ENCODE measurements around the gene SPNS2.
"Not testable (repeated sequence)": the region's sequence is repeated elsewhere in the genome, so short reads cannot be mapped to it uniquely, and the experiment has no call there.

Gene SPNS2

DNA sequence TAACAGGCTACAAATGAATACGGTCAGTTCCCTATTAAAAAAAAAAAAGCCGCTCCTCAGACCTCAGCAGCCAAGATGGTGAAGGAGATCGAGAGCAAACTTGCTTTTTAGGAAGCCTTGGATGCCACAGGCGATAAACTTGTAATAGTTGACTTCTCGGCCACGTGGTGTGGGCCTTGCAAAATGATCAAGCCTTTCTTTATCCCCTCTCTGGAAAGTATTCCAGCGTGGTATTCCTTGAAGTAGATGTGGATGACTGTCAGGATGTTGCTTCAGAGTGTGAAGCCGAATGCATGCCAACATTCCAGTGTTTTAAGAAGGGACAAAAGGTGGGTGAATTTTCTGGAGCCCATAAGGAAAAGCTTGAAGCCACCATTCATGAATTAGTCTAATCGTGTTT, 73.5 kb downstream of the SPNS2 start:
- no peak for DNase-seq (ENCODE audit: low spot score)

DNA sequence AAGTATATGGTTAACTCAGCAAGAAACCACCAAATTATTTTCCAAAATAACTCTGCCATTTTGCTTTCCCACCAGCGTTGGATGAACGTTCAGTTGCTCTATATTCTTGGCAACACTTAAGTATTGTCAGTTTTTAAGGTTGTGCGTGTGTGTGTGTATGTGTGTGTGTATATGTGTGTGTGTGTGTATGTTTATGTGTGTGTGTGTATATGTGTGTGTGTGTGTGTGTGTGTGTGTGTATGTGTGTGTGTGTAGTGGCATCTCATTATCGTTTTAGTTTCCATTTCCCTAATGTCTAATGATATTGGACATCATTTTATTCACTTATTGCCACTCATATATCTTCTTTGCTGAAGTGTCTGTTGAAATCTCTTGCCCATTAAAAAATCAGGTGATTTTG, 74.4 kb downstream of the SPNS2 start:
- DNase-seq (ENCODE audit: low spot score), result no peak

GRCh38 chr17:4573669-4574068, 75.0 kb downstream of the SPNS2 start:
- no peak for DNase-seq (ENCODE audit: low spot score)

DNA sequence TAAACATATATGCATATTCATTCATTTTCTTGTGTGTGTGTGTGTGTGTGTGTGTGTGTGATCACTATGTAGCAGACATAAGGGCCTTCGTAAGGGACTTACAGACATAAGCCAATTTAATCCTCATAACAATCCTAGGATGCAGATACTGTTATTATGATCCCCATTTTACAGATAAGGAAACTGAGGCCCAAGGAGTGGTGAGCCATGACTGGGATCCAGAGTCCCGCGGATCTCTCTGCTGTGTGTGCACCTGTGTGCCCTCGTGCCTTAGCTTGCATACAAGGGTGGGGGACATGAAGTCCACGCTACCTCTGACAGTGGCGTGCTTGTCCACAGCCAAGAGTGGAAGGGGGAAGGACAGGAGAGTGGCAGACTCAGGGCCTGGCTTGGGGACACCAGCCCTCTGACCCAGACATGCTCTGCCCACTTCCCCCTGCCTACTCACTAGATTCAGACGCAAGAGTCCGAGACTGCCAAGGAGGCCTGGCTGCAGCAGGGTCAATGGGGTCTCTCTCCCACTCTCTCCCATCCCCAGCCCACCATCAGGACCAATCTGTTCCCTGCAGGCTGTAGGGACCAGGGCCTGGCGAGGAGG, 75.9 kb downstream of the SPNS2 start:
- no peak for DNase-seq (ENCODE audit: low spot score)

DNA sequence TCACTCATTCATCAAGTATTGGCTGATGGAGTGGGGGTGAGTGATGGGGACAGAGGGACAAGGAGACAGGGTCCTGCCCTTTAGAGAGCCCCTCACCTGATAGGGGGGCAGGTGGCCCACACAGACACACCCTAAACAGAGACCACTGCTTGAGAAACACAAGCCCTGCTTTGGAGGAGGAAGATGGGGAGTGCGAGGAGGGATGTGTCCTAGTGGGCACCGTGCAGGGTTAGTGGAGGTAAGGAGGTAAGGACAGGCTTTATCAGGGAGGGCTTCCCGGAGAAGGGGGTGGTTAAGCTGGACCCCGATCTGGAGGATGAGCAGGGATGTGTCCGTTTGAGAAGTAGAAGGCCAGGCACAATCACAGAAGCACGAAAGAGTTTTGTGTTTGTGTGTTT, 77.5 kb downstream of the SPNS2 start:
- DNase-seq (ENCODE audit: low spot score), result no peak

- no peak for DNase-seq (ENCODE audit: low spot score)
Observed at GRCh38 chr17:4576729-4577322, 78.1 kb downstream of the SPNS2 start.

DNA sequence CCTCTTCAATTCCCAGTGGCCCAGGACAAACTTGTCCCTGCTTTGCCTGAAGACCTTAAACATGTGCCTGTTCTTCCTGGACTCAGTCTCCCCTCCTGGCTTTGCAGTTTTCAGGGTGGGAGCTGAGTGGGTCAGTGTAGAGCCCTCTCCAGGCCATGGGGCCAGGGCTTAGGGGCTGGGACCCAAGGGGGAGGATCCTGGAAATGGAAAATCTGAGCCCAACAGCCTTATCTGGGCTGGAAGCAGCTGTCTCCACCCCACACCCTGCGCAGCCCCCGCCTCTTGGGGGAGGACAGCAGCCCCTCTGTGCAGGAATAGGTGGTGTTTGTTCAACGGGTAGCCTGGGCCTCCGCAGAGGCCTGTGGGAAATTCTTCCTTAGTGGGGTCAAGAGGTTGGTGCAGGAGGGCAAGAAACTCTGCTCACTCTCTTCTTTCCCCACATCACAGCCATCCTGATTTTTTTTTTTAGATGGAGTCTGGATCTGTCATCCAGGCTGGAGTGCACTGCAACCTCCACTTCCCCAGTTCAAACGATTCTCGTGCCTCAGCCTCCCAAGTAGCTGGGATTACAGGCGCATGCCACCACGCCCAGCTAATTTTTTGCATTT, 78.8 kb downstream of the SPNS2 start:
- DNase-seq (ENCODE audit: low spot score), result no peak

DNA sequence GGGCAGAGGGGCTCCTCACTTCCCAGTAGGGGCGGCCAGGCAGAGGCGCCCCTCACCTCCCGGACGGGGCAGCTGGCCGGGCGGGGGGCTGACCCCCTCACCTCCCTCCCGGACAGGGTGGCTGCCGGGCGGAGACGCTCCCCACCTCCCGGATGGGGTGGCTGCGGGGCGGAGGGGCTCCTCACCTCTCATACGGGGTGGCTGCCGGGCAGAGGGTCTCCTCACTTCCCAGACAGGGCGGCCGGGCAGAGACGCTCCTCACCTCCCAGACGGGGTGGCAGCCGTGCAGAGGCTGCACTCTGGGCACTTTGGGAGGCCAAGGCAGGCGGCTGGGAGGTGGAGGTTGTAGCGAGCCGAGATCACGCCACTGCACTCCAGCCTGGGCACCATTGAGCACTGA, 79.7 kb downstream of the SPNS2 start:
- not testable (repeated sequence) for DNase-seq (ENCODE audit: low spot score)

- DNase-seq (ENCODE audit: low spot score), result no peak
Observed at GRCh38 chr17:4579678-4580077, 81.0 kb downstream of the SPNS2 start.

GRCh38 chr17:4580291-4580690, 81.6 kb downstream of the SPNS2 start:
- no peak for DNase-seq (ENCODE audit: low spot score)

DNA sequence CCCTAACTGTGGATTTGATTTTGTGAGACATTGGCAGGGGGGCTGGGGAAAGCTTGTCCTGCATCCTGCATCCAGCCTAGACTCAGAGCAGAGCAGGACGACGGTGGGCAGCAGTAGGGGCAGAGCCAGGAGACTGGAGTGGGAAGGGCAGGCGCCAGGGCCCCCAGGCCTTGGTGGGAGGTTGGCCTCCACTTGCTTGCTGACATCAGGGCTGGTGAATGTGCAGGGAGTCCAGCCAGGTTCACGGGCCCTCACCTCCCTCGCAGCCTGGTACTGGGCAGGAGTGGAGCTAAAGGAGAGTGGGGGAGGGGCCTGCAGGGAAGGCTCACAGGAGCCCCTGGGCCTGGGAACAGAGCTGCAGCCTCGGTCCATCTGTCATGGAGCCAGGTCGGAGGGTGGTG, 83.4 kb downstream of the SPNS2 start:
- no peak for DNase-seq (ENCODE audit: low spot score)

DNA sequence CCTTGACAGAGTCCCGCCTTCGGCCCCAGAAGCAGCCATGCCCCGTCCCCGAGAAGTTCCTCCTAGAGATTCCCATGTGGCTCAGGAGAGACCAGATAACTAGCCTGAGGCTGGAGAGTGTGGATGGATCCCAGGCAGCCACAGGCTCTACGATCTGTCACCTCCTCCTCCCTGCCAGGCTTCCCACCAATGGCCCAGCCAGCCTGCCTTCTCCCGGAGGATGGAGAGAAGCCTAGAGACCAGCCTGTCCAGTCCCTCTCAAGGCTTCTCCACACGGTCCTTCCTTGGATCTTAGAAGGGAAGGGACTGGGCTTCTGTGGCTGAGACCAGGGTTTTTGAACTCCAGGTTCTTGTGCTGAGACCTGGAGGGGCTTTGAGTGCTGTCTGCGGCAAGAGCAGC, 84.0 kb downstream of the SPNS2 start:
- no peak for DNase-seq (ENCODE audit: low spot score)

GRCh38 chr17:4583206-4583605, 84.5 kb downstream of the SPNS2 start:
- DNase-seq (ENCODE audit: low spot score), result no peak

DNA sequence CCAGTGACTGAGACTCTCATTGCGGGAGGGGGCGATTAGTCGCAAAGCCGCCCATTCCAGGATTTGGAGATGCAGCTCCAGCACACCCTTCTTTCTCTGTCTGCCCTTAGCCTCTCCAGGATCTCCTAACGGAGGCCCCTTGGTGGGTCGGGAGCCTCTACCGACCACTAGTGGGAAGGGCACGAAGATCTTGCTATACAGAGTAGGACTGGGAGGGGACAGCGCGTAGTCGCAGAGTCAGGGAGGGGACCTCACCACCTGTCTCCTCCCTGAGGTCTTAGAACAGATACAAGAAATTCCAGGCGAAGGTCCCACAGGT, 85.1 kb downstream of the SPNS2 start:
- no peak for DNase-seq (ENCODE audit: low spot score)

DNA sequence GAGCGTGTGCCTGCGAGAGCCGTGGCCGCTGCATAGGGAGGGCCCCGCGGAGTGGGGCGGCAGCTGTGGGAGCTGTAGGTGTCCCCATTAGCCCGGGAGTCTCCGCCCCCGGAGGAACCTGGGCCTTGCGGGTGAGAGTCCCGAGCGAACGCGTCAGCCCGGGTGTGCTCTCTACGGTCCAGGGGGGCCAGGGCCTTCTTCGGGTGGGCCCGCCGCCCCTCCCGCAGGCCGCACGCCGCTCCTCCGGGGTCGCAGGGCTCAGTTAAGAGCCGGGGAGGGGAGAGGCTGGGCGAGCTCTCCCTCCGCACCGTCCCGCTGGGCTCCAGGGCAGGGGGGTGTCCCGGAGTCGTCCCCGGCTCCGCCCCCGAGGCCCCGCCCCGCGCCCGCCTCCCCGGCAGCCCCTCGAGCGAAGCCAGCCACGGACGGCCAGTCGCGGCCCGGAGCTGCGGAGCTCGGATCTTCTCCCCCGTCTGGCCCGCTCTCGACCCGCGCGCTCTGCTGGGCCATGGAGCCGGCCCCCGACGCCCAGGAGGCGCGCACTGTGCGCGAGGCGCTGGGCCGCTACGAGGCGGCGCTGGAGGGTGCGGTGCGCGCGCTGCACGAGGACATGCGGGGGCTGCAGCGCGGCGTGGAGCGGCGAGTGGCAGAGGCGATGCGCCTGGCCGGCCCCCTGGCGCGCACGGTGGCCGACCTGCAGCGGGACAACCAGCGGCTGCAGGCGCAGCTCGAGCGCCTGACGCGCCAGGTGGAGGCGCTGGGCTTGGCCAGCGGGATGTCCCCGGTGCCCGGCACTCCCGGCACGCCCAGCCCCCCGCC, 85.6 kb downstream of the SPNS2 start, which contains the start of gene SMTNL2:
Gene SMTNL2, plus strand, starts transcription at position 429 of the 816 bp plus-strand sequence. Its CDS starts 77 bp downstream, at position 506.
- DNase-seq (ENCODE audit: low spot score), result no peak

DNA sequence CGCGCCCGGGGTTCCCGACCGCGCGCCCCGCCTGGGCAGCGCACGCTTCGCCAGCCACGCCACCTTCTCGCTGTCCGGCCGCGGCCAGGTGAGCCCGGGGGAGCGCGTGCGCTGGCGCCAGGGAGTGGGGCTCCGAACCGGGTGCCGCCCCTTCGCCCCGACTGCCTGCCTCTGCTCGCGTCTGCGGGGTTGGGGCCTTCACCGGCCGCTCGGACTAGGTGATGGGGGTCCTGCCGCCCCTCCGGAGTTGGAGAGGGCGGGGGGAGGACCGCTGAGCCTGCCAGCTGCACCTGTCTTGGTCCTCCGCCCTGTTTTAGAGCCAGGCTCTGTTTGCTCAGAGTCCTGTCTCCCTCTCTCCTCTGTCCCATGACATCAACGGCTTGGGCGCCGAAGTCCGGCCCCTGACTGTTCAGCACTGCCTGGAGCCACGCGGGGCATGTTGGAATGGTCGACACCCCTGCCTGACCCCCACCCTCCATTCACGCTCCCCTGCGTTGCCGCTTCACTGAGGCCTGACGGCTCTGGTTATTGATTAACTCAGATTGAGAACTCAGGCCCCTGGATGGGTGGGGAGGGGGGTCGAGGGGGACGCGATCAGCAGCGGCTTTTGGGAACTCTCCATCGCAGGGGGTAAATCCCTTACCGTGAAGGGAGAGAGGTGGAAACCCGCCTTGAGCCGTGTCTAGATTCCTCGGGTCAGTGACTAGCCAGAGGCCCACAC, 86.4 kb downstream of the SPNS2 start:
- no peak for DNase-seq (ENCODE audit: low spot score)

- DNase-seq (ENCODE audit: low spot score), result no peak
Observed at GRCh38 chr17:4585638-4585994, 86.9 kb downstream of the SPNS2 start.

- DNase-seq (ENCODE audit: low spot score), result no peak
Observed at GRCh38 chr17:4586043-4586442, 87.4 kb downstream of the SPNS2 start.

- DNase-seq (ENCODE audit: low spot score), result no peak
Observed at GRCh38 chr17:4587195-4587594, 88.5 kb downstream of the SPNS2 start.

GRCh38 chr17:4587803-4588202, 89.1 kb downstream of the SPNS2 start:
- DNase-seq (ENCODE audit: low spot score), result no peak

GRCh38 chr17:4588391-4588790, 89.7 kb downstream of the SPNS2 start:
- no peak for DNase-seq (ENCODE audit: low spot score)

All from kidney capillary endothelial cell (primary cell).